ENCODE measurements around the gene MYO7B. TPM values are rescaled to one million over a fixed set of nuclear protein-coding genes. Genes with fewer than 3 reads are reported as not detected.
A peak's percentile ranks its signal among the peaks of the same experiment; 100 is the strongest.
"Not testable (repeated sequence)": the region's sequence is repeated elsewhere in the genome, so short reads cannot be mapped to it uniquely, and the experiment has no call there.

The MYO7B gene
- total RNA-seq, 1 experiment from 2014 or later = not detected

- no peak for DNase-seq (ENCODE audit: extremely low read depth, low read depth)
These were observed 12.1 kb upstream of the MYO7B start for GRCh38 chr2:127523269-127523939.

GRCh38 chr2:127524198-127524834, 11.2 kb upstream of the MYO7B start:
- DNase-seq (ENCODE audit: extremely low read depth, low read depth) = not testable (repeated sequence)

GRCh38 chr2:127525691-127526131, 9.8 kb upstream of the MYO7B start:
- DNase-seq (ENCODE audit: extremely low read depth, low read depth) = no peak

GRCh38 chr2:127526132-127527000, 9.1 kb upstream of the MYO7B start, which contains the start of gene IWS1:
Gene IWS1 (minus strand): TSS chr2:127526489. CDS start chr2:127526208, 281 bp downstream.
- DNase-seq (ENCODE audit: extremely low read depth, low read depth) = peak; percentile 96

GRCh38 chr2:127527001-127527804, 8.3 kb upstream of the MYO7B start:
- DNase-seq (ENCODE audit: extremely low read depth, low read depth) = no peak

GRCh38 chr2:127528487-127528886, 7.0 kb upstream of the MYO7B start:
- DNase-seq (ENCODE audit: extremely low read depth, low read depth) = no peak

- not testable (repeated sequence) for DNase-seq (ENCODE audit: extremely low read depth, low read depth)
These were observed 6.1 kb upstream of the MYO7B start for GRCh38 chr2:127529416-127529815.

- no peak for DNase-seq (ENCODE audit: extremely low read depth, low read depth)
These were observed 5.0 kb upstream of the MYO7B start for GRCh38 chr2:127530245-127531140.

GRCh38 chr2:127531221-127531648, 4.2 kb upstream of the MYO7B start:
- no peak for DNase-seq (ENCODE audit: extremely low read depth, low read depth)

GRCh38 chr2:127532296-127532695, 3.2 kb upstream of the MYO7B start:
- DNase-seq (ENCODE audit: extremely low read depth, low read depth) = no peak

- DNase-seq (ENCODE audit: extremely low read depth, low read depth) = no peak
These were observed 435 bp downstream of the MYO7B start for GRCh38 chr2:127535918-127536317.

GRCh38 chr2:127536707-127537541, 1.4 kb downstream of the MYO7B start:
- DNase-seq (ENCODE audit: extremely low read depth, low read depth) = no peak

GRCh38 chr2:127537644-127538043, 2.2 kb downstream of the MYO7B start:
- no peak for DNase-seq (ENCODE audit: extremely low read depth, low read depth)

GRCh38 chr2:127541809-127542208, 6.3 kb downstream of the MYO7B start:
- no peak for DNase-seq (ENCODE audit: extremely low read depth, low read depth)

- DNase-seq (ENCODE audit: extremely low read depth, low read depth) = no peak
These were observed 6.7 kb downstream of the MYO7B start for GRCh38 chr2:127542231-127542630.

GRCh38 chr2:127543013-127543501, 7.6 kb downstream of the MYO7B start:
- DNase-seq (ENCODE audit: extremely low read depth, low read depth) = not testable (repeated sequence)

GRCh38 chr2:127545189-127545588, 9.7 kb downstream of the MYO7B start:
- DNase-seq (ENCODE audit: extremely low read depth, low read depth) = no peak

- no peak for DNase-seq (ENCODE audit: extremely low read depth, low read depth)
These were observed 10.3 kb downstream of the MYO7B start for GRCh38 chr2:127545796-127546195.
